WTC11 (cell line): Measurements from ENCODE around the gene ZFP91.

Source experiments
- FOXP1 ChIP-seq: sonication (generic); formaldehyde crosslinking; IDR thresholded peaks from 2 replicates; pipeline ENCODE4 v1.8.0; 2022; ENCODE audit warnings: missing genetic modification reagents, mild to moderate bottlenecking, moderate library complexity, borderline replicate concordance
- JUN ChIP-seq: sonication (generic); formaldehyde crosslinking; IDR thresholded peaks from 2 replicates; pipeline ENCODE4 v1.8.0; 2023; ENCODE audit warnings: mild to moderate bottlenecking, missing genetic modification reagents
- MXD4 ChIP-seq: fragments of 250-450 bp; sonication (Bioruptor Pico); IDR thresholded peaks from 2 replicates; pipeline ENCODE4 v1.8.0; 2021; ENCODE audit warnings: mild to moderate bottlenecking, moderate library complexity, borderline replicate concordance
- SP1 ChIP-seq: sonication (generic); formaldehyde crosslinking; conservative IDR thresholded peaks from 2 replicates; pipeline ENCODE4 v1.8.1; 2022; ENCODE audit warnings: missing genetic modification reagents
- TEAD1 ChIP-seq: sonication (generic); formaldehyde crosslinking; IDR thresholded peaks from 2 replicates; pipeline ENCODE4 v1.8.0; 2022; ENCODE audit warnings: mild to moderate bottlenecking, missing genetic modification reagents
- TEAD4 ChIP-seq: sonication (generic); formaldehyde crosslinking; IDR thresholded peaks from 2 replicates; pipeline ENCODE4 v1.8.0; 2022; ENCODE audit warnings: mild to moderate bottlenecking, missing genetic modification reagents
- ZNF121 ChIP-seq: sonication (generic); formaldehyde crosslinking; IDR thresholded peaks from 2 replicates; pipeline ENCODE4 v1.8.0; 2023; ENCODE audit warnings: missing genetic modification reagents
- TF ChIP-seq, protein P1 (sequence below): sonication (generic); formaldehyde crosslinking; IDR thresholded peaks from 2 replicates; pipeline ENCODE4 v1.8.0; 2022; ENCODE audit warnings: mild to moderate bottlenecking, missing genetic modification reagents
- TF ChIP-seq, protein P2 (sequence below): fragments of 200-600 bp; IDR thresholded peaks from 2 replicates; pipeline ENCODE4 v1.8.0; 2022; ENCODE audit warnings: antibody characterized with exemption
- TF ChIP-seq, protein P3 (sequence below): sonication (generic); formaldehyde crosslinking; IDR thresholded peaks from 2 replicates; pipeline ENCODE4 v1.8.1; 2023; ENCODE audit warnings: mild to moderate bottlenecking, missing genetic modification reagents
- TF ChIP-seq, protein P4 (sequence below): sonication (generic); formaldehyde crosslinking; IDR thresholded peaks from 2 replicates; pipeline ENCODE4 v1.8.0; 2023; ENCODE audit warnings: missing genetic modification reagents, mild to moderate bottlenecking, borderline replicate concordance
- TF ChIP-seq, protein P5 (sequence below): sonication (generic); formaldehyde crosslinking; IDR thresholded peaks from 2 replicates; pipeline ENCODE4 v1.8.1; 2022; ENCODE audit warnings: mild to moderate bottlenecking, moderate library complexity, missing genetic modification reagents
- TF ChIP-seq, protein P6 (sequence below): sonication (generic); formaldehyde crosslinking; IDR thresholded peaks from 2 replicates; pipeline ENCODE4 v1.8.1; 2023; ENCODE audit warnings: mild to moderate bottlenecking, missing genetic modification reagents, borderline replicate concordance
- TF ChIP-seq, protein P7 (sequence below): sonication (generic); formaldehyde crosslinking; IDR thresholded peaks from 2 replicates; pipeline ENCODE4 v1.8.1; 2022; ENCODE audit warnings: low read depth, mild to moderate bottlenecking, moderate library complexity, missing genetic modification reagents, borderline replicate concordance

DNA sequence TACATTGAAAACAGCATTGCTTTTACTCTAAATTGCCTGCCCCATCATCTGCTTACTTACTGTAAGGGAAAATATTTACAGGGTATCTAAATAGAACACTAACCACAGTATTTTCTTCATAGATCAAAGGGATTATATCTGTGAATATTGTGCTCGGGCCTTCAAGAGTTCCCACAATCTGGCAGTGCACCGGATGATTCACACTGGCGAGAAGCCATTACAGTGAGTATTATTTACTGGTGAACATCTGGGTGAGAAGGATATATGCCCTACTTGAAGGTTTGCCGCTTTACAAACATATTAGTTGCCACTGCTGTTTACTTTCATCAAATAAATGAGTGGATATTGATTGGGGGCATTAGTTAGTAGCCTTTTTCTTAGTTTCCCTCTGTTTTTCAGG is 37.7 kb downstream of the ZFP91 start:
- TF ChIP-seq JUN (CRISPR knock-in tag) = no peak
- TF ChIP-seq, protein P1, sequence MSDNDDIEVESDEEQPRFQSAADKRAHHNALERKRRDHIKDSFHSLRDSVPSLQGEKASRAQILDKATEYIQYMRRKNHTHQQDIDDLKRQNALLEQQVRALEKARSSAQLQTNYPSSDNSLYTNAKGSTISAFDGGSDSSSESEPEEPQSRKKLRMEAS (CRISPR knock-in tag) = no peak
- TF ChIP-seq TEAD1 (CRISPR knock-in tag) = no peak
- TF ChIP-seq ZNF121 (CRISPR knock-in tag) = no peak
- TF ChIP-seq, protein P2, sequence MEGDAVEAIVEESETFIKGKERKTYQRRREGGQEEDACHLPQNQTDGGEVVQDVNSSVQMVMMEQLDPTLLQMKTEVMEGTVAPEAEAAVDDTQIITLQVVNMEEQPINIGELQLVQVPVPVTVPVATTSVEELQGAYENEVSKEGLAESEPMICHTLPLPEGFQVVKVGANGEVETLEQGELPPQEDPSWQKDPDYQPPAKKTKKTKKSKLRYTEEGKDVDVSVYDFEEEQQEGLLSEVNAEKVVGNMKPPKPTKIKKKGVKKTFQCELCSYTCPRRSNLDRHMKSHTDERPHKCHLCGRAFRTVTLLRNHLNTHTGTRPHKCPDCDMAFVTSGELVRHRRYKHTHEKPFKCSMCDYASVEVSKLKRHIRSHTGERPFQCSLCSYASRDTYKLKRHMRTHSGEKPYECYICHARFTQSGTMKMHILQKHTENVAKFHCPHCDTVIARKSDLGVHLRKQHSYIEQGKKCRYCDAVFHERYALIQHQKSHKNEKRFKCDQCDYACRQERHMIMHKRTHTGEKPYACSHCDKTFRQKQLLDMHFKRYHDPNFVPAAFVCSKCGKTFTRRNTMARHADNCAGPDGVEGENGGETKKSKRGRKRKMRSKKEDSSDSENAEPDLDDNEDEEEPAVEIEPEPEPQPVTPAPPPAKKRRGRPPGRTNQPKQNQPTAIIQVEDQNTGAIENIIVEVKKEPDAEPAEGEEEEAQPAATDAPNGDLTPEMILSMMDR = no peak
- TF ChIP-seq, protein P3, sequence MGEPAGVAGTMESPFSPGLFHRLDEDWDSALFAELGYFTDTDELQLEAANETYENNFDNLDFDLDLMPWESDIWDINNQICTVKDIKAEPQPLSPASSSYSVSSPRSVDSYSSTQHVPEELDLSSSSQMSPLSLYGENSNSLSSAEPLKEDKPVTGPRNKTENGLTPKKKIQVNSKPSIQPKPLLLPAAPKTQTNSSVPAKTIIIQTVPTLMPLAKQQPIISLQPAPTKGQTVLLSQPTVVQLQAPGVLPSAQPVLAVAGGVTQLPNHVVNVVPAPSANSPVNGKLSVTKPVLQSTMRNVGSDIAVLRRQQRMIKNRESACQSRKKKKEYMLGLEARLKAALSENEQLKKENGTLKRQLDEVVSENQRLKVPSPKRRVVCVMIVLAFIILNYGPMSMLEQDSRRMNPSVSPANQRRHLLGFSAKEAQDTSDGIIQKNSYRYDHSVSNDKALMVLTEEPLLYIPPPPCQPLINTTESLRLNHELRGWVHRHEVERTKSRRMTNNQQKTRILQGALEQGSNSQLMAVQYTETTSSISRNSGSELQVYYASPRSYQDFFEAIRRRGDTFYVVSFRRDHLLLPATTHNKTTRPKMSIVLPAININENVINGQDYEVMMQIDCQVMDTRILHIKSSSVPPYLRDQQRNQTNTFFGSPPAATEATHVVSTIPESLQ (CRISPR knock-in tag) = no peak
- TF ChIP-seq, protein P4, sequence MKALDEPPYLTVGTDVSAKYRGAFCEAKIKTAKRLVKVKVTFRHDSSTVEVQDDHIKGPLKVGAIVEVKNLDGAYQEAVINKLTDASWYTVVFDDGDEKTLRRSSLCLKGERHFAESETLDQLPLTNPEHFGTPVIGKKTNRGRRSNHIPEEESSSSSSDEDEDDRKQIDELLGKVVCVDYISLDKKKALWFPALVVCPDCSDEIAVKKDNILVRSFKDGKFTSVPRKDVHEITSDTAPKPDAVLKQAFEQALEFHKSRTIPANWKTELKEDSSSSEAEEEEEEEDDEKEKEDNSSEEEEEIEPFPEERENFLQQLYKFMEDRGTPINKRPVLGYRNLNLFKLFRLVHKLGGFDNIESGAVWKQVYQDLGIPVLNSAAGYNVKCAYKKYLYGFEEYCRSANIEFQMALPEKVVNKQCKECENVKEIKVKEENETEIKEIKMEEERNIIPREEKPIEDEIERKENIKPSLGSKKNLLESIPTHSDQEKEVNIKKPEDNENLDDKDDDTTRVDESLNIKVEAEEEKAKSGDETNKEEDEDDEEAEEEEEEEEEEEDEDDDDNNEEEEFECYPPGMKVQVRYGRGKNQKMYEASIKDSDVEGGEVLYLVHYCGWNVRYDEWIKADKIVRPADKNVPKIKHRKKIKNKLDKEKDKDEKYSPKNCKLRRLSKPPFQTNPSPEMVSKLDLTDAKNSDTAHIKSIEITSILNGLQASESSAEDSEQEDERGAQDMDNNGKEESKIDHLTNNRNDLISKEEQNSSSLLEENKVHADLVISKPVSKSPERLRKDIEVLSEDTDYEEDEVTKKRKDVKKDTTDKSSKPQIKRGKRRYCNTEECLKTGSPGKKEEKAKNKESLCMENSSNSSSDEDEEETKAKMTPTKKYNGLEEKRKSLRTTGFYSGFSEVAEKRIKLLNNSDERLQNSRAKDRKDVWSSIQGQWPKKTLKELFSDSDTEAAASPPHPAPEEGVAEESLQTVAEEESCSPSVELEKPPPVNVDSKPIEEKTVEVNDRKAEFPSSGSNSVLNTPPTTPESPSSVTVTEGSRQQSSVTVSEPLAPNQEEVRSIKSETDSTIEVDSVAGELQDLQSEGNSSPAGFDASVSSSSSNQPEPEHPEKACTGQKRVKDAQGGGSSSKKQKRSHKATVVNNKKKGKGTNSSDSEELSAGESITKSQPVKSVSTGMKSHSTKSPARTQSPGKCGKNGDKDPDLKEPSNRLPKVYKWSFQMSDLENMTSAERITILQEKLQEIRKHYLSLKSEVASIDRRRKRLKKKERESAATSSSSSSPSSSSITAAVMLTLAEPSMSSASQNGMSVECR = no peak
- TF ChIP-seq FOXP1 (CRISPR knock-in tag) = no peak
- TF ChIP-seq, protein P5, sequence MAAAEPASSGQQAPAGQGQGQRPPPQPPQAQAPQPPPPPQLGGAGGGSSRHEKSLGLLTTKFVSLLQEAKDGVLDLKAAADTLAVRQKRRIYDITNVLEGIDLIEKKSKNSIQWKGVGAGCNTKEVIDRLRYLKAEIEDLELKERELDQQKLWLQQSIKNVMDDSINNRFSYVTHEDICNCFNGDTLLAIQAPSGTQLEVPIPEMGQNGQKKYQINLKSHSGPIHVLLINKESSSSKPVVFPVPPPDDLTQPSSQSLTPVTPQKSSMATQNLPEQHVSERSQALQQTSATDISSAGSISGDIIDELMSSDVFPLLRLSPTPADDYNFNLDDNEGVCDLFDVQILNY (CRISPR knock-in tag) = no peak
- no peak for TF ChIP-seq MXD4 (CRISPR knock-in tag)
- TF ChIP-seq, protein P6, sequence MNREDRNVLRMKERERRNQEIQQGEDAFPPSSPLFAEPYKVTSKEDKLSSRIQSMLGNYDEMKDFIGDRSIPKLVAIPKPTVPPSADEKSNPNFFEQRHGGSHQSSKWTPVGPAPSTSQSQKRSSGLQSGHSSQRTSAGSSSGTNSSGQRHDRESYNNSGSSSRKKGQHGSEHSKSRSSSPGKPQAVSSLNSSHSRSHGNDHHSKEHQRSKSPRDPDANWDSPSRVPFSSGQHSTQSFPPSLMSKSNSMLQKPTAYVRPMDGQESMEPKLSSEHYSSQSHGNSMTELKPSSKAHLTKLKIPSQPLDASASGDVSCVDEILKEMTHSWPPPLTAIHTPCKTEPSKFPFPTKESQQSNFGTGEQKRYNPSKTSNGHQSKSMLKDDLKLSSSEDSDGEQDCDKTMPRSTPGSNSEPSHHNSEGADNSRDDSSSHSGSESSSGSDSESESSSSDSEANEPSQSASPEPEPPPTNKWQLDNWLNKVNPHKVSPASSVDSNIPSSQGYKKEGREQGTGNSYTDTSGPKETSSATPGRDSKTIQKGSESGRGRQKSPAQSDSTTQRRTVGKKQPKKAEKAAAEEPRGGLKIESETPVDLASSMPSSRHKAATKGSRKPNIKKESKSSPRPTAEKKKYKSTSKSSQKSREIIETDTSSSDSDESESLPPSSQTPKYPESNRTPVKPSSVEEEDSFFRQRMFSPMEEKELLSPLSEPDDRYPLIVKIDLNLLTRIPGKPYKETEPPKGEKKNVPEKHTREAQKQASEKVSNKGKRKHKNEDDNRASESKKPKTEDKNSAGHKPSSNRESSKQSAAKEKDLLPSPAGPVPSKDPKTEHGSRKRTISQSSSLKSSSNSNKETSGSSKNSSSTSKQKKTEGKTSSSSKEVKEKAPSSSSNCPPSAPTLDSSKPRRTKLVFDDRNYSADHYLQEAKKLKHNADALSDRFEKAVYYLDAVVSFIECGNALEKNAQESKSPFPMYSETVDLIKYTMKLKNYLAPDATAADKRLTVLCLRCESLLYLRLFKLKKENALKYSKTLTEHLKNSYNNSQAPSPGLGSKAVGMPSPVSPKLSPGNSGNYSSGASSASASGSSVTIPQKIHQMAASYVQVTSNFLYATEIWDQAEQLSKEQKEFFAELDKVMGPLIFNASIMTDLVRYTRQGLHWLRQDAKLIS = no peak
- TF ChIP-seq, protein P7, sequence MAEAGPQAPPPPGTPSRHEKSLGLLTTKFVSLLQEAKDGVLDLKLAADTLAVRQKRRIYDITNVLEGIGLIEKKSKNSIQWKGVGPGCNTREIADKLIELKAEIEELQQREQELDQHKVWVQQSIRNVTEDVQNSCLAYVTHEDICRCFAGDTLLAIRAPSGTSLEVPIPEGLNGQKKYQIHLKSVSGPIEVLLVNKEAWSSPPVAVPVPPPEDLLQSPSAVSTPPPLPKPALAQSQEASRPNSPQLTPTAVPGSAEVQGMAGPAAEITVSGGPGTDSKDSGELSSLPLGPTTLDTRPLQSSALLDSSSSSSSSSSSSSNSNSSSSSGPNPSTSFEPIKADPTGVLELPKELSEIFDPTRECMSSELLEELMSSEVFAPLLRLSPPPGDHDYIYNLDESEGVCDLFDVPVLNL = no peak
- TF ChIP-seq SP1 (CRISPR knock-in tag) = no peak
- no peak for TF ChIP-seq TEAD4 (CRISPR knock-in tag)
